Spleen (tissue), 11 donors: Measurements from ENCODE around the gene TP63. TPM values are rescaled to one million over a fixed set of nuclear protein-coding genes. Genes with fewer than 3 reads are reported as not detected.

Experiments used
- DNase-seq: peaks from one replicate; pipeline ENCODE4 v3.0.0-alpha.2; 2020
- H3K27ac ChIP-seq, 8 donors: fragments of 200-600 bp; sonication (generic) in 7 of 8; 1 replicate in 4 of 8; 2 replicates in 4 of 8; pipeline versions ENCODE4 v1.5.0 to v1.8.0; 2016 to 2021; ENCODE audit warnings: inconsistent platforms in 4 of 8, mild to moderate bottlenecking in 4 of 8, moderate library complexity in 1 of 8
- H3K27me3 ChIP-seq, 7 donors: fragments of 200-600 bp; sonication (generic) in 6 of 7; replicated peaks in 1 of 7; 1 replicate in 4 of 7; 2 replicates in 3 of 7; pipeline versions ENCODE4 v1.5.0 to v1.8.0; 2016 to 2021; ENCODE audit warnings: inconsistent platforms in 3 of 7, mild to moderate bottlenecking in 1 of 7
- H3K36me3 ChIP-seq, 6 donors: fragments of 200-600 bp; sonication (generic) in 5 of 6; 1 replicate in 4 of 6; 2 replicates in 2 of 6; pipeline versions ENCODE4 v1.5.0 to v1.8.0; 2016 to 2021; ENCODE audit warnings: inconsistent platforms in 2 of 6
- H3K4me1 ChIP-seq, 6 donors: fragments of 200-600 bp; sonication (generic) in 5 of 6; 1 replicate in 3 of 6; 2 replicates in 3 of 6; pipeline versions ENCODE4 v1.5.0 to v1.8.0; 2016 to 2021; ENCODE audit warnings: inconsistent platforms in 3 of 6
- H3K4me3 ChIP-seq, 8 donors: fragments of 200-600 bp; sonication (generic) in 7 of 8; 1 replicate in 4 of 8; 2 replicates in 4 of 8; pipeline versions ENCODE4 v1.5.0 to v1.8.0; 2016 to 2021; ENCODE audit warnings: inconsistent platforms in 4 of 8, mild to moderate bottlenecking in 4 of 8, moderate library complexity in 2 of 8
- H3K9me3 ChIP-seq, 8 donors: fragments of 200-600 bp; sonication (generic) in 7 of 8; 1 replicate in 4 of 8; 2 replicates in 4 of 8; pipeline versions ENCODE4 v1.5.0 to v1.8.0; 2016 to 2021; ENCODE audit warnings: inconsistent platforms in 4 of 8
- CTCF ChIP-seq, 11 experiments: fragments of 200-600 bp in 7 of 11; fragments of 450-650 bp in 4 of 11; sonication (generic) in 4 of 11; IDR thresholded peaks in 8 of 11; conservative IDR thresholded peaks in 3 of 11; 1 replicate in 7 of 11; 2 replicates in 4 of 11; pipeline versions ENCODE4 v1.4.0 to v1.8.0; 2016 to 2021; ENCODE audit warnings: antibody characterized with exemption in 11 of 11, inconsistent platforms in 4 of 11, mild to moderate bottlenecking in 1 of 11
- POLR2A ChIP-seq, 3 donors: fragments of 450-650 bp; IDR thresholded peaks; one replicate each; pipeline ENCODE4 v1.5.1; 2017; ENCODE audit warnings: antibody characterized with exemption in 3 of 3, mild to moderate bottlenecking in 1 of 3
- POLR2AphosphoS5 ChIP-seq, 3 donors: sonication (generic); formaldehyde crosslinking; IDR thresholded peaks; one replicate each; pipeline ENCODE4 v1.5.1; 2017; ENCODE audit warnings: antibody characterized with exemption in 3 of 3
- WGBS, 5 donors: extraction: QIAGEN DNeasy Blood & Tissue Kit in 3 of 5; methylation state at CpG; one replicate each; pipeline versions ENCODE4 v1.1.5 to v1.1.7; 2013 to 2018; 5-methylcytosine and 5-hydroxymethylcytosine counted together
- intact Hi-C: fragments of 100-400 bp; cut with DNase I; formaldehyde crosslinking; loops from one replicate; pipeline ENCODE4 v1.15.0; 2023; ENCODE audit warnings: low total_unique reads
- polyA plus RNA-seq, 3 donors: library from polyadenylated mRNA; stranded (reverse); fragments of 200-250 nt; gene quantifications; one replicate each; pipeline ENCODE4 v1.2.1, GENCODE V29; 2013
- total RNA-seq, 7 donors: library from RNA; depleted of rRNA in 3 of 7; stranded (reverse); fragments of >200 nt in 3 of 7; fragmentation: NEBNext Ultra II Directional in 4 of 7; extraction: Animal tissue kit (Norgen Biotek cat#: 25700) in 4 of 7; gene quantifications; one replicate each; pipeline versions ENCODE4 v1.1.0 to v1.2.1, GENCODE V29; 2016 to 2021
- donor health status: healthy with polysubstance abuse.
- donor health status: DM: no; HTN: no; CAD: no; lungs with moderate emphysema.
- donor health status: DM: no; HTN: no; CAD: no.
- donor health status: Bipolar disorder and iron deficiency.
- donor health status: healthy.
- donor health status: DM: no; HTN: no; CAD: no.
- donor health status: DM: yes; HTN: yes; CAD: no.

TP63 gene
- total and polyA plus RNA-seq, 10 donors: 0.09 to 0.68 (median 0.29) TPM

GRCh38 chr3:189848395-189849040 lies 217.3 kb downstream of the TP63 start:
- H3K4me1 ChIP-seq: no peaks in the 10 kb centered on the region
- whole genome bisulfite sequencing, 5 donors: 59 to 82% (median 70%) methylated on average over 1 of the region's 1 CpG
- H3K4me3 ChIP-seq: no peak overlapping the region
- TF ChIP-seq POLR2AphosphoS5 (IDR thresholded peaks at IDR 0.05): no peak
- no peak for TF ChIP-seq POLR2A (IDR thresholded peaks at IDR 0.05)
- no peak for TF ChIP-seq CTCF (IDR thresholded peaks at IDR 0.05 in 8 of 11, conservative IDR thresholded peaks at IDR 0.05 in 3 of 11)
- no peaks in the 10 kb centered on the region for H3K36me3 ChIP-seq
- no peak overlapping the region for H3K27ac ChIP-seq
- no peaks in the 10 kb centered on the region for H3K9me3 ChIP-seq
- intact Hi-C loops: no loop called here
- H3K27me3 ChIP-seq: no peaks in the 10 kb centered on the region
- no peak for DNase-seq

GRCh38 chr3:189849262-189849661 lies 218.1 kb downstream of the TP63 start:
- intact Hi-C loops: no loop called here
- no peak for DNase-seq
- Histone ChIP-seq H3K4me1 (no peaks in the 10 kb centered on the region), H3K27me3 (no peaks in the 10 kb centered on the region), H3K9me3 (no peaks in the 10 kb centered on the region), H3K36me3 (no peaks in the 10 kb centered on the region), H3K27ac (no peak overlapping the region), H3K4me3 (no peak overlapping the region)
- whole genome bisulfite sequencing, 5 donors: 63 to 97% (median 83%) methylated on average over 2 of the region's 2 CpGs
- TF ChIP-seq POLR2A (IDR thresholded peaks at IDR 0.05) (no peak), POLR2AphosphoS5 (IDR thresholded peaks at IDR 0.05) (no peak), CTCF (IDR thresholded peaks at IDR 0.05 in 8 of 11, conservative IDR thresholded peaks at IDR 0.05 in 3 of 11) (no peak)

GRCh38 chr3:189851682-189852081 lies 220.5 kb downstream of the TP63 start:
- Histone ChIP-seq H3K4me1 (no peaks in the 10 kb centered on the region), H3K9me3 (no peaks in the 10 kb centered on the region), H3K27me3 (no peaks in the 10 kb centered on the region), H3K27ac (no peak overlapping the region), H3K36me3 (no peaks in the 10 kb centered on the region), H3K4me3 (no peak overlapping the region)
- intact Hi-C loops: no loop called here
- TF ChIP-seq POLR2AphosphoS5 (IDR thresholded peaks at IDR 0.05) (no peak), POLR2A (IDR thresholded peaks at IDR 0.05) (no peak)
- 74 to 83% (median 78%) methylated on average over 4 of the region's 4 CpGs for WGBS, 5 donors
- no peak for DNase-seq

GRCh38 chr3:189853906-189854305 lies 222.7 kb downstream of the TP63 start:
- Histone ChIP-seq H3K27me3 (no peaks in the 10 kb centered on the region), H3K36me3 (no peaks in the 10 kb centered on the region), H3K27ac (no peak overlapping the region), H3K4me1 (no peaks in the 10 kb centered on the region), H3K9me3 (no peaks in the 10 kb centered on the region), H3K4me3 (no peak overlapping the region)
- TF ChIP-seq POLR2A (IDR thresholded peaks at IDR 0.05): no peak
- TF ChIP-seq CTCF (IDR thresholded peaks at IDR 0.05 in 8 of 11, conservative IDR thresholded peaks at IDR 0.05 in 3 of 11): no peak
- no peak for TF ChIP-seq POLR2AphosphoS5 (IDR thresholded peaks at IDR 0.05)
- 93 to 99% (median 94%) methylated on average over 3 of the region's 3 CpGs for WGBS, 5 donors
- DNase-seq: no peak
- intact Hi-C loops: no loop called here
